Smooth muscle cell (in vitro differentiated cells): ENCODE results near the gene RNF103. TPM values are rescaled to one million over a fixed set of nuclear protein-coding genes. Genes with fewer than 3 reads are reported as not detected.

ENCODE experiments used
- DNase-seq: peaks from one replicate; lab custom pipeline; 2025; ENCODE audit not compliant: unreplicated experiment; lab: John Stamatoyannopoulos, UW
- H2AFZ ChIP-seq: fragments of 200-600 bp; sonication (generic); 2 replicates; pipeline ENCODE4 v1.6.0; 2016; ENCODE audit warnings: antibody characterized with exemption, low read depth, mild to moderate bottlenecking
- H3F3A ChIP-seq: fragments of 200-600 bp; sonication (generic); 2 replicates; pipeline ENCODE4 v1.6.0; 2017; ENCODE audit warnings: antibody characterized with exemption, low read depth
- H3K27ac ChIP-seq: fragments of 200-600 bp; sonication (generic); 2 replicates; pipeline ENCODE4 v1.5.1; 2016; ENCODE audit warnings: low read depth, mild to moderate bottlenecking
- H3K27me3 ChIP-seq: fragments of 200-600 bp; sonication (generic); 2 replicates; pipeline ENCODE4 v1.6.1; 2016; ENCODE audit warnings: low read depth, mild to moderate bottlenecking
- H3K36me3 ChIP-seq: fragments of 200-600 bp; sonication (generic); 2 replicates; pipeline ENCODE4 v1.5.1; 2016; ENCODE audit warnings: low read depth
- H3K4me1 ChIP-seq: fragments of 200-600 bp; sonication (generic); 2 replicates; pipeline ENCODE4 v1.5.1; 2016; ENCODE audit warnings: low read depth
- H3K4me2 ChIP-seq: fragments of 200-600 bp; sonication (generic); 2 replicates; pipeline ENCODE4 v1.6.0; 2016; ENCODE audit warnings: mild to moderate bottlenecking
- H3K4me3 ChIP-seq: fragments of 200-600 bp; sonication (generic); 2 replicates; pipeline ENCODE4 v1.5.1; 2016; ENCODE audit warnings: mild to moderate bottlenecking
- H3K79me2 ChIP-seq: fragments of 200-600 bp; sonication (generic); 2 replicates; pipeline ENCODE4 v1.6.0; 2016; ENCODE audit warnings: low read depth, mild to moderate bottlenecking
- H3K9ac ChIP-seq: fragments of 200-600 bp; sonication (generic); 2 replicates; pipeline ENCODE4 v1.6.0; 2016; ENCODE audit warnings: low read depth
- H3K9me3 ChIP-seq: fragments of 200-600 bp; sonication (generic); replicated peaks from 2 replicates; pipeline ENCODE4 v1.5.1; 2016; ENCODE audit warnings: low read depth
- H4K20me1 ChIP-seq: fragments of 200-600 bp; sonication (generic); 2 replicates; pipeline ENCODE4 v1.6.0; 2016; ENCODE audit warnings: low read depth
- CTCF ChIP-seq: fragments of 200-600 bp; sonication (generic); IDR thresholded peaks from 2 replicates; pipeline ENCODE4 v1.5.1; 2017; ENCODE audit warnings: borderline replicate concordance, mild to moderate bottlenecking, antibody characterized with exemption; ENCODE audit not compliant: insufficient read depth, poor library complexity, severe bottlenecking
- WGBS: methylation state at CpG from one replicate; pipeline ENCODE4 v1.1.7; 2016; ENCODE audit warnings: low lambda C conversion rate; 5-methylcytosine and 5-hydroxymethylcytosine counted together
- polyA plus RNA-seq: library from polyadenylated mRNA; unstranded; fragments of >200 nt; fragmentation: Nextera tagmentation; extraction: Ambion mirVana; gene quantifications from 2 replicates; pipeline ENCODE4 v1.2.1, GENCODE V29; 2016
- total RNA-seq: library from RNA; depleted of rRNA; stranded (reverse); fragments of >200 nt; gene quantifications from 2 replicates; pipeline ENCODE4 v1.2.3, GENCODE V29; 2014

Gene RNF103
- total and polyA plus RNA-seq, 2 experiments from 2014 or later, result 14.8 to 21.5 TPM

- no peaks in the 10 kb centered on the region for H3K36me3 ChIP-seq
- H3K79me2 ChIP-seq, result peaks cover 48% of the 10 kb centered on the region
- TF ChIP-seq CTCF, result no peak
These were observed 6.5 kb downstream of the RNF103 start for GRCh38 chr2:86617153-86617552.

GRCh38 chr2:86616502-86616901 lies 7.2 kb downstream of the RNF103 start:
- peaks cover 7% of the 10 kb centered on the region for H3K4me1 ChIP-seq
- no peaks in the 10 kb centered on the region for H3K9me3 ChIP-seq
- no peaks in the 10 kb centered on the region for H3K36me3 ChIP-seq
- DNase-seq, result no peak
- H3K27ac ChIP-seq, result no peak overlapping the region
- peaks cover 41% of the 10 kb centered on the region for H3K79me2 ChIP-seq
- H3K9ac ChIP-seq, result no peak overlapping the region
- no peak overlapping the region for H3K4me2 ChIP-seq
- no peaks in the 10 kb centered on the region for H3K27me3 ChIP-seq
- H2AFZ ChIP-seq, result no peak overlapping the region
- WGBS, result 98% methylated on average over 3 of the region's 3 CpGs
- H3F3A ChIP-seq, result no peaks in the 10 kb centered on the region
- H4K20me1 ChIP-seq, result peaks cover 32% of the 10 kb centered on the region
- TF ChIP-seq CTCF, result no peak
- H3K4me3 ChIP-seq, result no peak overlapping the region

More at GRCh38 chr2:86617153-86617552, 6.5 kb downstream of the RNF103 start:
- Histone ChIP-seq H3K4me3 (no peak overlapping the region), H3K9me3 (no peaks in the 10 kb centered on the region), H3K4me1 (peaks cover 7% of the 10 kb centered on the region), H3K27me3 (no peaks in the 10 kb centered on the region), H2AFZ (no peak overlapping the region), H3K27ac (no peak overlapping the region), H3F3A (no peaks in the 10 kb centered on the region), H4K20me1 (peaks cover 38% of the 10 kb centered on the region), H3K9ac (no peak overlapping the region), H3K4me2 (no peak overlapping the region)
- 99% methylated on average over 3 of the region's 3 CpGs for WGBS
- DNase-seq, result no peak

GRCh38 chr2:86615596-86615995 lies 8.1 kb downstream of the RNF103 start:
- Histone ChIP-seq H3K36me3 (no peaks in the 10 kb centered on the region), H3K79me2 (peaks cover 32% of the 10 kb centered on the region)
- DNase-seq, result no peak

More at GRCh38 chr2:86615596-86615995, 8.1 kb downstream of the RNF103 start:
- Histone ChIP-seq H3K9me3 (no peaks in the 10 kb centered on the region), H3K4me2 (no peak overlapping the region), H2AFZ (no peak overlapping the region), H3K4me3 (no peak overlapping the region), H4K20me1 (peaks cover 23% of the 10 kb centered on the region), H3F3A (no peaks in the 10 kb centered on the region), H3K9ac (no peak overlapping the region), H3K27me3 (no peaks in the 10 kb centered on the region), H3K27ac (no peak overlapping the region), H3K4me1 (no peaks in the 10 kb centered on the region)
- no peak for TF ChIP-seq CTCF
